Smooth muscle cell (in vitro differentiated cells): ENCODE measurements around the gene IMMP2L. TPM values are rescaled to one million over a fixed set of nuclear protein-coding genes. Genes with fewer than 3 reads are reported as not detected.

Experiments used
- DNase-seq: peaks from one replicate; lab custom pipeline; 2025; ENCODE audit not compliant: unreplicated experiment; lab: John Stamatoyannopoulos, UW
- H2AFZ ChIP-seq: fragments of 200-600 bp; sonication (generic); 2 replicates; pipeline ENCODE4 v1.6.0; 2016; ENCODE audit warnings: antibody characterized with exemption, low read depth, mild to moderate bottlenecking
- H3F3A ChIP-seq: fragments of 200-600 bp; sonication (generic); 2 replicates; pipeline ENCODE4 v1.6.0; 2017; ENCODE audit warnings: antibody characterized with exemption, low read depth
- H3K27ac ChIP-seq: fragments of 200-600 bp; sonication (generic); 2 replicates; pipeline ENCODE4 v1.5.1; 2016; ENCODE audit warnings: low read depth, mild to moderate bottlenecking
- H3K27me3 ChIP-seq: fragments of 200-600 bp; sonication (generic); 2 replicates; pipeline ENCODE4 v1.6.1; 2016; ENCODE audit warnings: low read depth, mild to moderate bottlenecking
- H3K36me3 ChIP-seq: fragments of 200-600 bp; sonication (generic); 2 replicates; pipeline ENCODE4 v1.5.1; 2016; ENCODE audit warnings: low read depth
- H3K4me1 ChIP-seq: fragments of 200-600 bp; sonication (generic); 2 replicates; pipeline ENCODE4 v1.5.1; 2016; ENCODE audit warnings: low read depth
- H3K4me2 ChIP-seq: fragments of 200-600 bp; sonication (generic); 2 replicates; pipeline ENCODE4 v1.6.0; 2016; ENCODE audit warnings: mild to moderate bottlenecking
- H3K4me3 ChIP-seq: fragments of 200-600 bp; sonication (generic); 2 replicates; pipeline ENCODE4 v1.5.1; 2016; ENCODE audit warnings: mild to moderate bottlenecking
- H3K79me2 ChIP-seq: fragments of 200-600 bp; sonication (generic); 2 replicates; pipeline ENCODE4 v1.6.0; 2016; ENCODE audit warnings: low read depth, mild to moderate bottlenecking
- H3K9ac ChIP-seq: fragments of 200-600 bp; sonication (generic); 2 replicates; pipeline ENCODE4 v1.6.0; 2016; ENCODE audit warnings: low read depth
- H3K9me3 ChIP-seq: fragments of 200-600 bp; sonication (generic); replicated peaks from 2 replicates; pipeline ENCODE4 v1.5.1; 2016; ENCODE audit warnings: low read depth
- H4K20me1 ChIP-seq: fragments of 200-600 bp; sonication (generic); 2 replicates; pipeline ENCODE4 v1.6.0; 2016; ENCODE audit warnings: low read depth
- WGBS: methylation state at CpG from one replicate; pipeline ENCODE4 v1.1.7; 2016; ENCODE audit warnings: low lambda C conversion rate; 5-methylcytosine and 5-hydroxymethylcytosine counted together
- polyA plus RNA-seq: library from polyadenylated mRNA; unstranded; fragments of >200 nt; fragmentation: Nextera tagmentation; extraction: Ambion mirVana; gene quantifications from 2 replicates; pipeline ENCODE4 v1.2.1, GENCODE V29; 2016
- total RNA-seq: library from RNA; depleted of rRNA; stranded (reverse); fragments of >200 nt; gene quantifications from 2 replicates; pipeline ENCODE4 v1.2.3, GENCODE V29; 2014
- TF ChIP-seq, protein P1 (sequence below): fragments of 200-600 bp; sonication (generic); IDR thresholded peaks from 2 replicates; pipeline ENCODE4 v1.5.1; 2017; ENCODE audit warnings: borderline replicate concordance, mild to moderate bottlenecking, antibody characterized with exemption; ENCODE audit not compliant: insufficient read depth, poor library complexity, severe bottlenecking

IMMP2L gene
- total and polyA plus RNA-seq, 2 experiments from 2014 or later: 10.9 to 11.1 TPM

DNA sequence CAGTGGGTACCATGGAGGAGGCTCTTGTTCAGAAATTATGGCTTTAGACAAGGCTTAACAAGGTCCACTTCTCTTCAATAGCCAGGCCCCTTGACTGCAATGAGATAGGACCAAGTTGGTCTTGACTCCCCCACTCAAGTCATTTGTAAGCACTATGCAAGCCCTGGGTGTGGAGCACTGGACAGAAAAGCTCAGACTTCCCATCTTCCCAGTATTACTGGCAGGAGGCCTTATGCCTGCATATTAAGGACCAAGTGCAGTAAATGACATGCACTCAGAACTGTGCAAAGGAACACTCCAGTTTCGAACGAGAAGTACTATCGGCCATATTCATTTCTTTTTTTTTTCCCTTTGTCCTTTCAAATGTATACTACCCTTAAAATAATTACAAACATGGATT lies 789.7 kb downstream of the IMMP2L start:
- Histone ChIP-seq H3K79me2 (no peaks in the 10 kb centered on the region), H3K4me1 (no peaks in the 10 kb centered on the region), H3K9me3 (no peaks in the 10 kb centered on the region), H3F3A (no peaks in the 10 kb centered on the region), H3K4me2 (no peak overlapping the region), H4K20me1 (no peaks in the 10 kb centered on the region), H3K4me3 (no peak overlapping the region), H3K9ac (no peak overlapping the region), H3K36me3 (no peaks in the 10 kb centered on the region), H2AFZ (no peak overlapping the region), H3K27me3 (no peaks in the 10 kb centered on the region), H3K27ac (no peak overlapping the region)
- DNase-seq: no peak
- TF ChIP-seq, protein P1, sequence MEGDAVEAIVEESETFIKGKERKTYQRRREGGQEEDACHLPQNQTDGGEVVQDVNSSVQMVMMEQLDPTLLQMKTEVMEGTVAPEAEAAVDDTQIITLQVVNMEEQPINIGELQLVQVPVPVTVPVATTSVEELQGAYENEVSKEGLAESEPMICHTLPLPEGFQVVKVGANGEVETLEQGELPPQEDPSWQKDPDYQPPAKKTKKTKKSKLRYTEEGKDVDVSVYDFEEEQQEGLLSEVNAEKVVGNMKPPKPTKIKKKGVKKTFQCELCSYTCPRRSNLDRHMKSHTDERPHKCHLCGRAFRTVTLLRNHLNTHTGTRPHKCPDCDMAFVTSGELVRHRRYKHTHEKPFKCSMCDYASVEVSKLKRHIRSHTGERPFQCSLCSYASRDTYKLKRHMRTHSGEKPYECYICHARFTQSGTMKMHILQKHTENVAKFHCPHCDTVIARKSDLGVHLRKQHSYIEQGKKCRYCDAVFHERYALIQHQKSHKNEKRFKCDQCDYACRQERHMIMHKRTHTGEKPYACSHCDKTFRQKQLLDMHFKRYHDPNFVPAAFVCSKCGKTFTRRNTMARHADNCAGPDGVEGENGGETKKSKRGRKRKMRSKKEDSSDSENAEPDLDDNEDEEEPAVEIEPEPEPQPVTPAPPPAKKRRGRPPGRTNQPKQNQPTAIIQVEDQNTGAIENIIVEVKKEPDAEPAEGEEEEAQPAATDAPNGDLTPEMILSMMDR: no peak
- 97% methylated on average over 3 of the region's 3 CpGs for WGBS

DNA sequence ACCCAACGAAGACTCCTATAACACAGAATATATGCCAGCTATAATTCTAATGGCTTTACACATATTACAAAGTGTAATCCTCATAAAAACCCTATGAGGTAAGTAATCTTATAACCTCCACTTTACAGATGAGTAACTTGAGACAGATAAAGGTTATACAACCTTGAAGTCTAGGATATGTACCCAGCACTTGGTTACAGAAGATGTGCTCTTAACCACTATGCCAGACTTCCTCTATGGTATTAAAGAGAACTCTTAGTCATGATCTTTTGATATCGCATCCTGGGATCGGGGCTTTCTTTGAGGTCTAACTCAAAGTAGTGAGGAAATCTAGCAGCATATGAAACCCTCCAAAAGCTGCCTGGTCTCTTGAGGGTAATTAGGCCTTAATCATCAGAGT lies 790.6 kb downstream of the IMMP2L start:
- H3K27me3 ChIP-seq: no peaks in the 10 kb centered on the region
- no peak for DNase-seq
- no peaks in the 10 kb centered on the region for H3K79me2 ChIP-seq
- WGBS: 98% methylated on average over 3 of the region's 3 CpGs
- TF ChIP-seq, protein P1: no peak
- no peak overlapping the region for H3K4me2 ChIP-seq
- no peaks in the 10 kb centered on the region for H3K4me1 ChIP-seq
- H3K27ac ChIP-seq: no peak overlapping the region
- H3K9ac ChIP-seq: no peak overlapping the region
- H3K9me3 ChIP-seq: no peaks in the 10 kb centered on the region
- no peak overlapping the region for H3K4me3 ChIP-seq
- H4K20me1 ChIP-seq: no peaks in the 10 kb centered on the region
- no peak overlapping the region for H2AFZ ChIP-seq
- H3F3A ChIP-seq: no peaks in the 10 kb centered on the region
- no peaks in the 10 kb centered on the region for H3K36me3 ChIP-seq

DNA sequence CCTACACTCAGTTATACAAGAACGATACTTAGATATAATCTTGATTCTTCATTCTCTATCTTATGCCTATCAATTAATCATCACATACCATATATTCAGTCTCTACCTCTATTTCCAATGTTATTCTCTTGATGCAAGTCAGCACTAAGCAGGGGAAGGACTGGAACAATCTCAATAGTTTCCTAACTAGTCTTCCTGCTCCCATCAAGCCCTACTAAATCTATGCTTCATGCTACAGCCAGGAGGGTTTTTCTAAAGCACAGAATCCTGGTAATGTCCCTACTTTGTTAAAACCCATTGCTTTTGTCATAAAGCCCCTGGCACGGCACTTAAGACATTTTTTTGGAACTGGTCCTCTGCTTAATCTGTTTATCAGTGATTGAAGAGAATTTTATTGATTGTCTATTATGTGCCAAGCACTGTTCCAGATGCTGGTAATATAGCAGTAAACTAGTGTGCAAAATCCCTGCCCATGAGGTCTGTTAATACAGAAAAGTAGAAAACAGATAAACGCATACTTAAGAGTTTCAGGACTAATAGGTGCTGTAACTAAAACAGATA lies 794.7 kb downstream of the IMMP2L start:
- Histone ChIP-seq H3K9me3 (no peaks in the 10 kb centered on the region), H4K20me1 (no peaks in the 10 kb centered on the region), H3K4me1 (no peaks in the 10 kb centered on the region), H3K36me3 (no peaks in the 10 kb centered on the region), H2AFZ (no peak overlapping the region), H3F3A (no peaks in the 10 kb centered on the region), H3K27me3 (no peaks in the 10 kb centered on the region), H3K4me2 (no peak overlapping the region), H3K9ac (no peak overlapping the region), H3K79me2 (no peaks in the 10 kb centered on the region), H3K4me3 (no peak overlapping the region), H3K27ac (no peak overlapping the region)
- no peak for DNase-seq
- TF ChIP-seq, protein P1: no peak
- 49% methylated on average over 3 of the region's 3 CpGs for WGBS

DNA sequence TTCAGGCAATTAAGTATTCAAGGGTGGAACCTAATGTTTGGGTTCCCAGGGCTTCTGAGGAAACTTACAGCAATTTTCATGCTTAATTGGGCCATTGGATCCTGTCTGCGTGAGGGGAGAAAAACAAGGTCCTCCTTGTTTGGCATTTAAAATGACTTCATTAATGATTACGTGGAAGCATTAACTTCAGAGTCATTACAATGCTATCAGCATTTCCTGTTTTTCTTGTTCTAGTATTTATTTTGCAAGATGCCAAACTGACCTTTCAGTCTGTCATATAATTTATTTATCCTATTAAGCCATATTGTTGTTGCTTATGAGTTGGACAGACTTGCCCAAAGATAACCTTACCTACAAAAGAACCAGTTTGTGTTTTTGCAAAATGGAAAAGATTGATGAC lies 795.4 kb downstream of the IMMP2L start:
- H3K4me1 ChIP-seq: no peaks in the 10 kb centered on the region

More for the DNA sequence above, 795.4 kb downstream of the IMMP2L start:
- Histone ChIP-seq H3K27me3 (no peaks in the 10 kb centered on the region), H3K27ac (no peak overlapping the region), H3K9me3 (no peaks in the 10 kb centered on the region), H2AFZ (no peak overlapping the region), H3F3A (no peaks in the 10 kb centered on the region), H3K79me2 (no peaks in the 10 kb centered on the region), H3K36me3 (no peaks in the 10 kb centered on the region), H3K9ac (no peak overlapping the region), H4K20me1 (no peaks in the 10 kb centered on the region), H3K4me2 (no peak overlapping the region), H3K4me3 (no peak overlapping the region)
- 55% methylated on average over 2 of the region's 2 CpGs for WGBS
- no peak for DNase-seq
- TF ChIP-seq, protein P1: no peak
